Measurements from ENCODE around the gene CLSTN1. TPM values are rescaled to one million over a fixed set of nuclear protein-coding genes. Genes with fewer than 3 reads are reported as not detected.

CLSTN1 gene
- total and polyA plus RNA-seq, 2 of the 8 experiments (the other 6 are each of a cell fraction or from before 2014, with no cell fraction given): 34.2 to 97.4 TPM

DNA sequence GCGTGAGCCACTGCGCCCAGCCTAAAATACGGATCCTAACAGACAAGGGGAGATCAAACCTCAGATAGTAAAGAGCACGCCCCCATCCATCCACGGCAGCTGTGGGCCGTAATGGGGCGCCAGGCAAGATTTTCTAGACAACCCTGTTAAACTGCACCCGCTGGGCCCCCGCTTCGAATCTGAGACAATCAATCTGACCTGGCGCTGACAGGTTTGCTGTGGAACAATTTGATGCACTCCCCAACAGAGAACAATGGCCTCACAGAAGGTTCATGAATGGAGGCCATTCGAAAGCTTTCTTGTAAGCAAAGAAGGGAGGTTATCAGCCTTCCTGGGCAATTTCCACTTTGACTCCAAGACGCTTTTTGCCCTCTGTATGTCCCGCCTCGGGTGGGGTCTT lies 30.5 kb downstream of the CLSTN1 start:
- no peak for DNase-seq (ENCODE audit: low read depth in 1 of 2, low spot score in 2 of 2)
- no peak overlapping the region for H2BK12ac ChIP-seq (ENCODE audit: low read depth, low read length)

More for the DNA sequence above, 30.5 kb downstream of the CLSTN1 start:
- no peak overlapping the region; a peak in 1 of 7 replicates for H3K9ac ChIP-seq (replicated peaks in 1 of 4; ENCODE audit: extremely low read depth in 1 of 4, low read depth in 3 of 4, low read length in 3 of 4)
- no peak overlapping the region for H2BK120ac ChIP-seq (replicated peaks; ENCODE audit: low read depth, low read length)
- no peak overlapping the region for H2BK15ac ChIP-seq (ENCODE audit: low read length)
- H3K18ac ChIP-seq (ENCODE audit: extremely low read depth, low read length): no peak overlapping the region
- no peak overlapping the region for H2BK20ac ChIP-seq (ENCODE audit: low read length)
- no peaks in the 10 kb centered on the region for H3K27me3 ChIP-seq (replicated peaks in 1 of 4; ENCODE audit: control insufficient read depth in 3 of 4, extremely low read depth in 1 of 4, insufficient read depth in 3 of 4, low read length in 3 of 4)
- ChIA-PET CTCF (ENCODE audit: partially characterized antibody) (interaction anchor here (0.7 to 10.4 kb wide), 16 partner anchors 8 to 148 kb away, joined by 3 to 90 read pairs (median 4); no protein-coding TSS in a partner anchor), POLR2A (ENCODE audit: partially characterized antibody) (interaction anchor here (1.0 to 1.4 kb wide), 4 partner anchors 9 to 33 kb away, joined by 3 to 4 read pairs (median 4); partner anchors contain the start of gene CLSTN1)
- H2BK5ac ChIP-seq (ENCODE audit: low read depth, low read length): no peak overlapping the region
- H4K20me1 ChIP-seq (replicated peaks in 1 of 2; ENCODE audit: control insufficient read depth in 1 of 2, insufficient read depth in 2 of 2, low read length in 2 of 2): peaks cover 11 to 16% of the 10 kb centered on the region in 2 experiments
- peak overlapping the region in 1 of 2 experiments; percentile 14; a peak in 1 of 4 replicates for H3K4me2 ChIP-seq (ENCODE audit: insufficient read depth in 1 of 2, low read depth in 2 of 2, low read length in 2 of 2)
- TF ChIP-seq TBP (IDR thresholded peaks at IDR 0.05; ENCODE audit: low read depth, low read length): no peak
- TF ChIP-seq CHD1 (IDR thresholded peaks at IDR 0.05; ENCODE audit: low read depth, low read length): no peak
- no peak overlapping the region for H2AK5ac ChIP-seq (ENCODE audit: low read depth, low read length)
- no peak for FAIRE-seq
- no peak overlapping the region for H3K14ac ChIP-seq (ENCODE audit: insufficient read length)
- H3K56ac ChIP-seq (replicated peaks; ENCODE audit: insufficient read length, low read depth, low read length): no peak overlapping the region
- H4K8ac ChIP-seq (ENCODE audit: extremely low read depth, insufficient read depth, low read length): no peak overlapping the region
- no peaks in the 10 kb centered on the region for H3K23me2 ChIP-seq (ENCODE audit: low read depth, low read length)
- no peak overlapping the region for H3K4ac ChIP-seq (replicated peaks; ENCODE audit: insufficient read length, low read depth, low read length)
- no peak overlapping the region for H4K5ac ChIP-seq (ENCODE audit: insufficient read length, low read depth, low read length)
- H3K4me3 ChIP-seq (ENCODE audit: extremely low read depth in 1 of 4, insufficient read depth in 2 of 4, low read depth in 3 of 4, low read length in 4 of 4): no peak overlapping the region
- no peak overlapping the region for H2AFZ ChIP-seq (ENCODE audit: low read length)
- H4K91ac ChIP-seq (replicated peaks; ENCODE audit: insufficient read length, low read length): no peak overlapping the region
- H3K23ac ChIP-seq (ENCODE audit: insufficient read length): no peak overlapping the region
- no peaks in the 10 kb centered on the region for H3K9me3 ChIP-seq (ENCODE audit: insufficient read depth in 2 of 2, low read depth in 1 of 2, low read length in 1 of 2)
- no peak overlapping the region for H3K27ac ChIP-seq (ENCODE audit: low read depth, low read length)
- H3K36me3 ChIP-seq (ENCODE audit: control insufficient read depth in 2 of 4, insufficient read depth in 4 of 4, low read length in 3 of 4): no peaks in the 10 kb centered on the region; a peak in 1 of 8 replicates
- peaks cover 12 to 89% of the 10 kb centered on the region in 2 experiments for H3K79me2 ChIP-seq (ENCODE audit: control insufficient read depth in 1 of 2, insufficient read depth in 2 of 2, low read length in 2 of 2)
- H3K79me1 ChIP-seq (ENCODE audit: low read depth, low read length): peaks cover 17% of the 10 kb centered on the region
- H3K4me1 ChIP-seq (replicated peaks in 1 of 4; ENCODE audit: control insufficient read depth in 3 of 4, insufficient read depth in 4 of 4, low read length in 3 of 4): peaks cover 3 to 21% (median 12%) of the 10 kb centered on the region in 4 experiments
- WGBS, 2 experiments (ENCODE audit: extremely low coverage in 1 of 2, insufficient coverage in 1 of 2, insufficient read length in 1 of 2, insufficient replicate concordance in 2 of 2, low coverage in 1 of 2, low lambda C conversion rate in 2 of 2, missing lambda C conversion rate in 1 of 2): 91% methylated on average over 15 of the region's 15 CpGs; no CpG with 5 or more reads in 1 of the 2 experiments

Data from H1 (cell line).